NB4 (cell line): ENCODE measurements around the gene CHCHD4.

Experiments
- CTCF ChIP-seq: IDR thresholded peaks from one replicate; pipeline ENCODE4 v1.5.1; 2012; ENCODE audit warnings: low read depth, low read length
- MAX ChIP-seq: IDR thresholded peaks from 2 replicates; pipeline ENCODE4 v1.6.1; 2011; ENCODE audit warnings: low read depth, low read length
- POLR2A ChIP-seq: IDR thresholded peaks from 2 replicates; pipeline ENCODE4 v1.6.1; 2011; ENCODE audit warnings: mild to moderate bottlenecking; ENCODE audit not compliant: insufficient read length; ENCODE audit errors: extremely low read depth

GRCh38 chr3:14159426-14159825 lies 34.8 kb upstream of the CHCHD4 start:
- TF ChIP-seq POLR2A = no peak
- no peak for TF ChIP-seq CTCF
- TF ChIP-seq MAX = no peak
